Natural killer cell treated with Interleukin-12 subunit alpha and Interleukin-12 subunit beta and Interleukin-15 and Interleukin-18, amount 100 ng/mL, for 72 hours (primary cell): ENCODE data around the gene DUOXA2. TPM values are rescaled to one million over a fixed set of nuclear protein-coding genes. Genes with fewer than 3 reads are reported as not detected.

Experiments used
- ATAC-seq, 2 donors: fragments of 150-1000 bp; cut with Tn5 transposase in 1 of 2; sonication (Bioruptor Pico), chemical (Tn5 transposase) in 1 of 2; 2 replicates each; pipeline ENCODE4 v1.10.0; 2021
- DNase-seq: peaks from one replicate; pipeline ENCODE4 v3.0.0; 2022; ENCODE audit warnings: low spot score
- H3K27ac Mint-ChIP-seq, 2 donors: 1 replicate in 1 of 2; 2 replicates in 1 of 2; pipeline ENCODE4 v1.8.0; 2022; ENCODE audit warnings: mixed read lengths in 2 of 2, mild to moderate bottlenecking in 1 of 2, moderate library complexity in 1 of 2
- H3K27me3 Mint-ChIP-seq, 2 donors: 1 replicate in 1 of 2; 2 replicates in 1 of 2; pipeline ENCODE4 v1.8.0; 2022; ENCODE audit warnings: mixed read lengths in 2 of 2
- H3K36me3 Mint-ChIP-seq: one replicate; pipeline ENCODE4 v1.8.0; 2022; ENCODE audit warnings: mixed read lengths
- H3K4me1 Mint-ChIP-seq, 2 donors: 1 replicate in 1 of 2; 2 replicates in 1 of 2; pipeline ENCODE4 v1.8.0; 2022; ENCODE audit warnings: low read depth in 2 of 2, mixed read lengths in 2 of 2, mild to moderate bottlenecking in 1 of 2
- H3K4me3 Mint-ChIP-seq: one replicate; pipeline ENCODE4 v1.8.0; 2022; ENCODE audit warnings: mixed read lengths
- H3K9me3 Mint-ChIP-seq: 2 replicates; pipeline ENCODE4 v1.8.0; 2022; ENCODE audit warnings: mixed read lengths
- total RNA-seq, 2 donors: library from RNA; stranded (reverse); gene quantifications; one replicate each; pipeline ENCODE4 v1.2.3, GENCODE V29; 2022

The DUOXA2 gene
- total RNA-seq, 2 donors from 2014 or later = 1.6 TPM; not detected in 1

DNA sequence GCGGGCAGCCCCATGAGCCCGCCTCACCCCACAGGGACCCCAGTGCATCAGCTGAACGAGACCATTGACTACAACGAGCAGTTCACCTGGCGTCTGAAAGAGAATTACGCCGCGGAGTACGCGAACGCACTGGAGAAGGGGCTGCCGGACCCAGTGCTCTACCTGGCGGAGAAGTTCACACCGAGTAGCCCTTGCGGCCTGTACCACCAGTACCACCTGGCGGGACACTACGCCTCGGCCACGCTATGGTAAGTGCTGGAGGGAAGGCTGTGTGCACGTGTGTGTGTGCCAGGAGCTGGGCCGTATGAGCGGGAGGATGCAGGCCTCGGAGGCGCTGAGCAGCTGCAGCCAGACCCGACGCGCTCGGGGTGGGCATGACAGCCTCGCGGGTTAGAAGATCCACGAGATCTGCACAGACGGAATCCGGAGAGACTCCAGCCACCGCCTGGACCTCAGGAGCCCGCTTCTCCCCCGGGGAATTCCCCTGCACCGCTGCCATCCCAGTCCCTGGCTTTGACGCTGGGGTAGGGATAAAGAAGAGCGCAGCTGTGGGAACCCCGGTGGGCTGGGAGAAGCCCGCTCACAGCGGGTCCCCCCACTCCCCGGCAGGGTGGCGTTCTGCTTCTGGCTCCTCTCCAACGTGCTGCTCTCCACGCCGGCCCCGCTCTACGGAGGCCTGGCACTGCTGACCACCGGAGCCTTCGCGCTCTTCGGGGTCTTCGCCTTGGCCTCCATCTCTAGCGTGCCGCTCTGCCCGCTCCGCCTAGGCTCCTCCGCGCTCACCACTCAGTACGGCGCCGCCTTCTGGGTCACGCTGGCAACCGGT lies 2.6 kb downstream of the DUOXA2 start:
- H3K4me3 Mint-ChIP-seq = peak overlapping the region; percentile 63

DNA sequence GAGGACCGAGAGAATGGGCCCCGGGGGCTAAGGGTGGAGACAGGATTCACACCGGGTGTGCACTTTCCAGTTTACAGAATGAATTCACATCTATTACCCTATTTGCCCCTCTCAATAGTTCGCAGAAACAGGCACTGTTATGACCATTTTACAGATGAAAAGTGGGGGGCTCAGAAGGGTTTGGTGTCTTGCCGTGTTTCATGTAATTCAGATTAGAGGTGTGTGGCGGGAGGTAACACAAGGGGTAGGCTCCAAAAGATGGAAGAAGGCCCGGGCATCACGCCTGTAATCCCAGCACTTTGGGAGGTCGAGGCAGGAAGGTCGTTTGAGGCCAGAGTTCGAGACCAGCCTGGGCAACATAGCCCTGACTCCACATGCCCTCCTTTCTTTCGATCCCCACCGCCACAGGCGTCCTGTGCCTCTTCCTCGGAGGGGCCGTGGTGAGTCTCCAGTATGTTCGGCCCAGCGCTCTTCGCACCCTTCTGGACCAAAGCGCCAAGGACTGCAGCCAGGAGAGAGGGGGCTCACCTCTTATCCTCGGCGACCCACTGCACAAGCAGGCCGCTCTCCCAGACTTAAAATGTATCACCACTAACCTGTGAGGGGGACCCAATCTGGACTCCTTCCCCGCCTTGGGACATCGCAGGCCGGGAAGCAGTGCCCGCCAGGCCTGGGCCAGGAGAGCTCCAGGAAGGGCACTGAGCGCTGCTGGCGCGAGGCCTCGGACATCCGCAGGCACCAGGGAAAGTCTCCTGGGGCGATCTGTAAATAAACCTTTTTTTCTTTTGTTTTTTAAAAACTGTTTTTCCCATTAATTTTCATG lies 3.4 kb downstream of the DUOXA2 start:
- H3K4me1 Mint-ChIP-seq = peaks cover 16 to 20% of the 10 kb centered on the region in 2 donors
- H3K4me3 Mint-ChIP-seq = peak overlapping the region; percentile 63
- no peaks in the 10 kb centered on the region for H3K9me3 Mint-ChIP-seq
- H3K27me3 Mint-ChIP-seq = peaks cover 47 to 55% of the 10 kb centered on the region in 2 donors
- DNase-seq (no peak), ATAC-seq (peak; percentile 1 to 40)
- peaks cover 5% of the 10 kb centered on the region for H3K36me3 Mint-ChIP-seq
- no peak overlapping the region for H3K27ac Mint-ChIP-seq

More for the DNA sequence above, 2.6 kb downstream of the DUOXA2 start:
- Mint-ChIP-seq H3K9me3 (no peaks in the 10 kb centered on the region), H3K27me3 (peaks cover 51 to 62% of the 10 kb centered on the region in 2 donors), H3K4me1 (peaks cover 19 to 20% of the 10 kb centered on the region in 2 donors), H3K27ac (no peak overlapping the region), H3K36me3 (peaks cover 5% of the 10 kb centered on the region)
- no peak for DNase-seq
- no peak for ATAC-seq

GRCh38 chr15:45118131-45118588 lies 4.0 kb downstream of the DUOXA2 start:
- Mint-ChIP-seq H3K36me3 (peaks cover 5% of the 10 kb centered on the region), H3K9me3 (no peaks in the 10 kb centered on the region), H3K4me1 (peaks cover 16 to 20% of the 10 kb centered on the region in 2 donors), H3K27me3 (peaks cover 47 to 54% of the 10 kb centered on the region in 2 donors), H3K4me3 (peak overlapping the region; percentile 63), H3K27ac (no peak overlapping the region)
- peak; percentile 80 for DNase-seq
- ATAC-seq = peak; percentile 89 to 93

- no peak overlapping the region for H3K4me3 Mint-ChIP-seq
- no peaks in the 10 kb centered on the region for H3K9me3 Mint-ChIP-seq
- peaks cover 2% of the 10 kb centered on the region for H3K36me3 Mint-ChIP-seq
- peaks cover 46% of the 10 kb centered on the region in 2 donors for H3K27me3 Mint-ChIP-seq
- ATAC-seq (no peak), DNase-seq (no peak)
- no peak overlapping the region for H3K27ac Mint-ChIP-seq
- peaks cover 16 to 18% of the 10 kb centered on the region in 2 donors for H3K4me1 Mint-ChIP-seq
Measured at GRCh38 chr15:45118996-45119395, 4.9 kb downstream of the DUOXA2 start.

DNA sequence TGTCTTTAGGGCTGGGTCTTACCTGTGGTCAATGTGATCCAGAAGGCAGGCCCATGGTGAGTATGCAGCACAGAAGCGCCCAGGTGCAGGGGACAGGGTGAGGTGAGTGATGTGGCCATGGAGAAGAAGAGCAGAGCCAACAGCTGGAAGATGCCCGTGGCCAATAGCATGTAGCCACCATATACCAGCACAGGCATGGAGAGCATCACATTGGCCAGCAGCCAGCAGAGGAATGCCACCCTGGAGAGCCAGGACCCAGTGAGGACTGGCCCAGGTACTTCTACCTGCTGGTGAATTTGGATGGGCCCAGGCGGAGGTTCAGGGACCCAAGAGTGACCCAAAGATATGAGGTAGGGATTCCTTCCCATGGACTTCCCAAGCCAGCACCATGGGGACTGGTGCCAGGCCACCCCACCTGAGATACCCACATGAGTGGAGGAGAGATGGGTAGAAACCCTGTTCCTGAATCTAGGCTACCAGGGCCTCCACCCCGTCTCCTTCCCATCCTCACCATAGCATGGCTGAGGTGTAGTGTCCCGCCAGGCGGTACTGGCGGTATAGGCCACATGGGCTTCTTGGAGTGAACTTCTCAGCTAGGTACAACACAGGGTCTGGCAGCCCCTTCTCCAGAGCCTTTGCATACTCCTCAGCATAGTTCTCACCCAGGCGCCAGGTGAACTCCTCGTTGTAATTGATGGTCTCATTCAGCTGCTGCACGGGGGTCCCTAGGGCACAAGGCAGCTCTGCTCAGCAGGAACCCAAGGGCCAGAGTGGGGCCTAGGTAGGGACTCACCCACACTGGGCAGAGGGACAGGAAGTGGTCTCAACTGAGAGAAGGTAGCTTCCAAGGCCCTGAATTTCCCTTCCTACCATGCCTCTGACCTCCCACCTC lies 6.2 kb downstream of the DUOXA2 start:
- H3K4me1 Mint-ChIP-seq = peaks cover 15 to 16% of the 10 kb centered on the region in 2 donors
- H3K27ac Mint-ChIP-seq = no peak overlapping the region
- ATAC-seq (no peak), DNase-seq (no peak)
- no peaks in the 10 kb centered on the region for H3K36me3 Mint-ChIP-seq
- H3K9me3 Mint-ChIP-seq = no peaks in the 10 kb centered on the region
- no peak overlapping the region for H3K4me3 Mint-ChIP-seq
- peaks cover 40 to 43% of the 10 kb centered on the region in 2 donors for H3K27me3 Mint-ChIP-seq

GRCh38 chr15:45121020-45121419 lies 6.9 kb downstream of the DUOXA2 start:
- no peak overlapping the region for H3K4me3 Mint-ChIP-seq
- no peak for DNase-seq

DNA sequence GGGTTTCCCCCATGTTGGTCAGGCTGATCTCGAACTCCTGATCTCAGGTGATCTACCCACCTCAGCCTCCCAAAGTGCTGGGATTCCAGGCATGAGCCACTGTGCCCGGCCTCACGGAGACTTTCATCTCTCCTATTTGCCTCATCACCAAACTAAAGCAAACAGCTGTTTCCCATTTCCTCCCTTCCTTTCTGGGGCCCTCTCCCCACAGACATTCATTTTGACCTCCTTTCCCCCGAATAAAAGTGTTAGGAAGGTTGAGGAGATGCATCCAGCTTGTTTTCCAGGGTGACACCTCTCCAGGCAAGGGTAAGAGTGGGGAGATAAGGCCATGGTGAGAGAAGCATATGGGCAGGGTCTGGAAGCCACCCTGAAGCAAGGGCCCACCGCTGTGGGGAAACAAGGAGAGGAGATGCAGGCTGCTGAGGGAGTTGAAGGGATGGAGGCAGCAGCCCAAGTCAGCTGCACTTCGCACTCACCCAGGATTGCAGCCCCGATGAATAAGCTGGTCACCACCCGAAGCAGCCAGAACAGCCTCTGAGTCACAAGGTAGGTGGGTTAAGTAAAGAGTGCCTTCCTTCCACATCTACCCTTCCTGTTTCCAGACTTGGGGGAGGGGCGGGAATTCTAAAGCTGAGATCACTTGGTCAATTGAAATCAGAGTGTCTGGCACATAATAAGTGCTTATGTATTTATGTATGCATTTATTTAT lies 7.7 kb downstream of the DUOXA2 start:
- peaks cover 45 to 47% of the 10 kb centered on the region in 2 donors for H3K27me3 Mint-ChIP-seq

More at GRCh38 chr15:45121020-45121419, 6.9 kb downstream of the DUOXA2 start:
- Mint-ChIP-seq H3K9me3 (no peaks in the 10 kb centered on the region), H3K27me3 (peaks cover 40 to 44% of the 10 kb centered on the region in 2 donors), H3K36me3 (no peaks in the 10 kb centered on the region), H3K27ac (no peak overlapping the region), H3K4me1 (peaks cover 15 to 16% of the 10 kb centered on the region in 2 donors)
- ATAC-seq = no peak

GRCh38 chr15:45122719-45123118 lies 8.6 kb downstream of the DUOXA2 start:
- Mint-ChIP-seq H3K9me3 (no peaks in the 10 kb centered on the region), H3K27me3 (peaks cover 41 to 44% of the 10 kb centered on the region in 2 donors), H3K27ac (no peak overlapping the region), H3K4me3 (no peak overlapping the region), H3K36me3 (no peaks in the 10 kb centered on the region), H3K4me1 (peaks cover 7 to 8% of the 10 kb centered on the region in 2 donors)
- DNase-seq (no peak), ATAC-seq (no peak)

More for the DNA sequence above, 7.7 kb downstream of the DUOXA2 start:
- no peak for ATAC-seq
- Mint-ChIP-seq H3K36me3 (no peaks in the 10 kb centered on the region), H3K9me3 (no peaks in the 10 kb centered on the region), H3K27ac (no peak overlapping the region), H3K4me3 (no peak overlapping the region), H3K4me1 (peaks cover 13 to 15% of the 10 kb centered on the region in 2 donors)
- DNase-seq = no peak

DNA sequence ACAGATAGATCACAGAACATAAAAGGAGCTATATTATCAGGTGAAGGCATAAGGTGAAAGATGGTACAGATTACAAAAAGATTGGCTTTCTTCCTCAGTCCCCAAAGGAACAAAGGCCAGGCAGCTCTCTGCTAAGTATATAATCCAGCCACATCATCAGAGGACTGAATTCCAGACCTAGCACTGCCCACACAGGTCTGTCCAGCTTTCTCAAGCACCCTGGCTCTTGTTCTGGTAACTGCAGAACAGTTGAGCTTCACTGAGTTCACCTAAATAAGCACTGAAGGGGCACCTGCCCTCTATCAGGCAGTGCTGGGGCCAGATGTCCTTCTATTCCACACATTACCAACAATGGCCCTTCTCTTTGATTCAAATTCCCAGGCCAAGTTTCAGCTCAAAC lies 9.3 kb downstream of the DUOXA2 start:
- peaks cover 41 to 44% of the 10 kb centered on the region in 2 donors for H3K27me3 Mint-ChIP-seq
- DNase-seq (no peak), ATAC-seq (no peak)
- no peak overlapping the region for H3K4me3 Mint-ChIP-seq
- H3K9me3 Mint-ChIP-seq = no peaks in the 10 kb centered on the region
- no peaks in the 10 kb centered on the region for H3K36me3 Mint-ChIP-seq
- peaks cover under 1 to 2% of the 10 kb centered on the region in 2 donors for H3K4me1 Mint-ChIP-seq
- H3K27ac Mint-ChIP-seq = no peak overlapping the region

DNA sequence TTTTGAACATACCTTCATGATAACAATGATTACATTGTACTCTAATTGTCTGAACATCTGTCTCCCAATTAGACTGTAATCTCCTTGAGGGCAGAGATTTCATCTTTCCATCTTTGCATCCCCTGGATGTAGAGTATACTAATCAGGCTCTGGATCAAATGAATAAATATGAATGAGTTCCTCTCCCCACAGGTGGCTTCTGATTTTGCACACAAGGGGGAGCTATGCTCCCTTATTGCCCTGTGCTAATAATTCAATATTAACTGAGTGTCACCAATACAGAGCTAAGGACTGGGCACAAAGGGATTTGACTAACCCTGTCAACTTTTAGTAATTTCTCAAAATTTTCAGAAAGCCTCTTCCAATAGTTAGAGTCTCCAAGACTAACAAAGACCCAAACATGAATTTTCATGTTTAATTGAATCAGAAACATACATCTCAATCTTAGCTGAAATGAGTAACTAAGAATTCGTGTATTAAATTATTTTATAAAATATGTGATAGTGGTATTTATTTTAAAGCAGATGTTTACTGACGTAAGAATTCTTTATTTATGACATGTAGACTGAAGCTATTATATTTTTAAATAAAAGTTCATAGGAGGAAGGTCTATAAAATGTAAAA lies 12.5 kb downstream of the DUOXA2 start:
- ATAC-seq = no peak
- H3K4me3 Mint-ChIP-seq = no peak overlapping the region

DNA sequence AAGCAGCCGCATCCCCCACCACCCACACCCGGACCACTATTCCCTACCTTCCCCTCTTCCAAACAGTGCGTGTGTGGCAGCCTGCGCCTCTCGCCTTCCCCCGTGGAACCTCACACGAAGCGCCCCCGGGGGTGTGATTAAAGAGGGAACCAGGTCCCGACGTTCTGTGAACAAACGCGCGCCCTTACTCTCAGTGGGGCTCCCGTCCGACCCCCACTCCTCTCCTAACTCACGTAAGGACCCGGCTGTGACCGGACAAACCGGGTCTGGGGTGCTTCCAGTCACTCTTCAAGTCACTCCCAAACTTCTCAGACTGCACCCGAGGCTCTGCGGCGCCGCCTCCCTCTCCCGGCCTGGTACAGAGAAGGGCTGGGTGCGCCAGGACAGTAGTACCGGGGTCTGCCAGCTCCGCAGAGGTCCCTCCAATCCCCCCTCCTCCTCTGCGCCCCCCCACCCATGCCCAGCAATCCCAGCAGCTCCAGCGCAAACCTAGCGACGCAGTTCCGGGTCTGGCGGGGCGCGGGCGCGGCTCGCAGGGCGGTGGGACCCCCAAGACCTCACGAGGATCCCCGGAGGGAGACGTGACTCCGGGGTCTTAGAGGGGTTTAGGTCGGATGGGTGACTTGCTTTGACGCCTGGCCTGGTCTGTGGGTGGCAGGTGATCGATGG lies 15.0 kb downstream of the DUOXA2 start:
- H3K36me3 Mint-ChIP-seq = no peaks in the 10 kb centered on the region
- no peak overlapping the region for H3K4me3 Mint-ChIP-seq
- ATAC-seq = no peak
- peaks cover 46 to 65% of the 10 kb centered on the region in 2 donors for H3K27me3 Mint-ChIP-seq
- DNase-seq = no peak
- no peak overlapping the region for H3K27ac Mint-ChIP-seq
- H3K9me3 Mint-ChIP-seq = no peaks in the 10 kb centered on the region
- H3K4me1 Mint-ChIP-seq = peaks cover 0 to 5% of the 10 kb centered on the region in 2 donors

More for the DNA sequence above, 12.5 kb downstream of the DUOXA2 start:
- Mint-ChIP-seq H3K27me3 (peaks cover 40 to 44% of the 10 kb centered on the region in 2 donors), H3K4me1 (peaks cover 0 to 5% of the 10 kb centered on the region in 2 donors), H3K9me3 (no peaks in the 10 kb centered on the region), H3K27ac (no peak overlapping the region), H3K36me3 (no peaks in the 10 kb centered on the region)
- DNase-seq = no peak

- no peaks in the 10 kb centered on the region for H3K36me3 Mint-ChIP-seq
- H3K9me3 Mint-ChIP-seq = no peaks in the 10 kb centered on the region
- peaks cover 52 to 71% of the 10 kb centered on the region in 2 donors for H3K27me3 Mint-ChIP-seq
- no peak for DNase-seq
- ATAC-seq = peak in 1 of 2 donors; percentile 55
- H3K4me1 Mint-ChIP-seq = peaks cover 0 to 6% of the 10 kb centered on the region in 2 donors
- no peak within 1 kb of the TSS for H3K27ac Mint-ChIP-seq
- no peak within 1 kb of the TSS for H3K4me3 Mint-ChIP-seq
Measured at GRCh38 chr15:45129651-45130129, 15.6 kb downstream of the DUOXA2 start, which contains the start of the genes DUOX1 and DUOXA1. Gene DUOX1, plus strand, starts transcription at chr15:45129994. Its CDS starts 1,973 bp downstream, at chr15:45131967. Gene DUOXA1, minus strand, starts transcription at chr15:45129879. Its CDS starts 6,865 bp downstream, at chr15:45123014.
